ENCODE results near the gene FRMD4A.
A peak's percentile ranks its signal among the peaks of the same experiment; 100 is the strongest.

FRMD4A gene

GRCh38 chr10:13765641-13766341 is 564.9 kb downstream of the FRMD4A start:
- DNase-seq (ENCODE audit: insufficient read length, low spot score): no peak
- FAIRE-seq: no peak
- TF ChIP-seq POLR2AphosphoS5 (IDR thresholded peaks at IDR 0.05; ENCODE audit: low read depth, low read length) (no peak), SPI1 (IDR thresholded peaks at IDR 0.05; ENCODE audit: low read depth, low read length) (no peak), TAF1 (IDR thresholded peaks at IDR 0.05; ENCODE audit: low read depth, low read length) (no peak), POLR2A (IDR thresholded peaks at IDR 0.05; ENCODE audit: low read depth, low read length) (no peak), POU2F2 (IDR thresholded peaks at IDR 0.05; ENCODE audit: low read depth, low read length) (no peak), PAX5 (IDR thresholded peaks at IDR 0.05; ENCODE audit: insufficient read depth, low read length, severe bottlenecking) (no peak)

GRCh38 chr10:13761490-13762091 is 569.1 kb downstream of the FRMD4A start:
- DNase-seq (ENCODE audit: insufficient read length, low spot score) (no peak), FAIRE-seq (peak; percentile 71)
- TF ChIP-seq PAX5 (IDR thresholded peaks at IDR 0.05; ENCODE audit: insufficient read depth, low read length, severe bottlenecking): no peak
- no peak for TF ChIP-seq POLR2A (IDR thresholded peaks at IDR 0.05; ENCODE audit: low read depth, low read length)
- TF ChIP-seq POLR2AphosphoS5 (IDR thresholded peaks at IDR 0.05; ENCODE audit: low read depth, low read length): no peak
- no peak for TF ChIP-seq SPI1 (IDR thresholded peaks at IDR 0.05; ENCODE audit: low read depth, low read length)
- TF ChIP-seq TAF1 (IDR thresholded peaks at IDR 0.05; ENCODE audit: low read depth, low read length): no peak
- TF ChIP-seq POU2F2 (IDR thresholded peaks at IDR 0.05; ENCODE audit: low read depth, low read length): no peak

GRCh38 chr10:13759168-13759567 is 571.6 kb downstream of the FRMD4A start:
- FAIRE-seq: peak; percentile 87
- DNase-seq (ENCODE audit: insufficient read length, low spot score): no peak

GRCh38 chr10:13758756-13759155 is 572.0 kb downstream of the FRMD4A start:
- DNase-seq (ENCODE audit: insufficient read length, low spot score): no peak
- no peak for FAIRE-seq
- TF ChIP-seq POU2F2 (IDR thresholded peaks at IDR 0.05; ENCODE audit: low read depth, low read length) (no peak), POLR2A (IDR thresholded peaks at IDR 0.05; ENCODE audit: low read depth, low read length) (no peak), POLR2AphosphoS5 (IDR thresholded peaks at IDR 0.05; ENCODE audit: low read depth, low read length) (no peak), TAF1 (IDR thresholded peaks at IDR 0.05; ENCODE audit: low read depth, low read length) (no peak), SPI1 (IDR thresholded peaks at IDR 0.05; ENCODE audit: low read depth, low read length) (no peak), PAX5 (IDR thresholded peaks at IDR 0.05; ENCODE audit: insufficient read depth, low read length, severe bottlenecking) (no peak)

More at GRCh38 chr10:13759168-13759567, 571.6 kb downstream of the FRMD4A start:
- TF ChIP-seq POLR2AphosphoS5 (IDR thresholded peaks at IDR 0.05; ENCODE audit: low read depth, low read length): no peak
- TF ChIP-seq SPI1 (IDR thresholded peaks at IDR 0.05; ENCODE audit: low read depth, low read length): no peak

- no peak for TF ChIP-seq POU2F2 (IDR thresholded peaks at IDR 0.05; ENCODE audit: low read depth, low read length)
- TF ChIP-seq POLR2A (IDR thresholded peaks at IDR 0.05; ENCODE audit: low read depth, low read length): no peak
- TF ChIP-seq TAF1 (IDR thresholded peaks at IDR 0.05; ENCODE audit: low read depth, low read length): no peak
- no peak for TF ChIP-seq PAX5 (IDR thresholded peaks at IDR 0.05; ENCODE audit: insufficient read depth, low read length, severe bottlenecking)
- no peak for TF ChIP-seq POLR2AphosphoS5 (IDR thresholded peaks at IDR 0.05; ENCODE audit: low read depth, low read length)
- TF ChIP-seq SPI1 (IDR thresholded peaks at IDR 0.05; ENCODE audit: low read depth, low read length): no peak
- DNase-seq (ENCODE audit: insufficient read length, low spot score) (no peak), FAIRE-seq (peak; percentile 90)
These were observed 572.4 kb downstream of the FRMD4A start for GRCh38 chr10:13758312-13758711.

- no peak for TF ChIP-seq POLR2A (IDR thresholded peaks at IDR 0.05; ENCODE audit: low read depth, low read length)
- no peak for TF ChIP-seq SPI1 (IDR thresholded peaks at IDR 0.05; ENCODE audit: low read depth, low read length)
- no peak for TF ChIP-seq TAF1 (IDR thresholded peaks at IDR 0.05; ENCODE audit: low read depth, low read length)
- no peak for TF ChIP-seq PAX5 (IDR thresholded peaks at IDR 0.05; ENCODE audit: insufficient read depth, low read length, severe bottlenecking)
- no peak for TF ChIP-seq POU2F2 (IDR thresholded peaks at IDR 0.05; ENCODE audit: low read depth, low read length)
- TF ChIP-seq POLR2AphosphoS5 (IDR thresholded peaks at IDR 0.05; ENCODE audit: low read depth, low read length): no peak
- DNase-seq (ENCODE audit: insufficient read length, low spot score) (no peak), FAIRE-seq (no peak)
These were observed 576.4 kb downstream of the FRMD4A start for GRCh38 chr10:13754277-13754676.

GRCh38 chr10:13751191-13751764 is 579.4 kb downstream of the FRMD4A start:
- FAIRE-seq (no peak), DNase-seq (ENCODE audit: insufficient read length, low spot score) (no peak)
- TF ChIP-seq SPI1 (IDR thresholded peaks at IDR 0.05; ENCODE audit: low read depth, low read length): 0 out of 2 replicates have a peak, but pooled peaks have one; percentile 29
- TF ChIP-seq POU2F2 (IDR thresholded peaks at IDR 0.05; ENCODE audit: low read depth, low read length): no peak

- DNase-seq (ENCODE audit: insufficient read length, low spot score) (no peak), FAIRE-seq (peak; percentile 92)
- 0 out of 2 replicates have a peak, but pooled peaks have one; percentile 17 for TF ChIP-seq SPI1 (IDR thresholded peaks at IDR 0.05; ENCODE audit: low read depth, low read length)
- TF ChIP-seq PAX5 (IDR thresholded peaks at IDR 0.05; ENCODE audit: insufficient read depth, low read length, severe bottlenecking): no peak
These were observed 580.2 kb downstream of the FRMD4A start for GRCh38 chr10:13750299-13751190.

GRCh38 chr10:13745271-13745670 is 585.5 kb downstream of the FRMD4A start:
- FAIRE-seq (peak; percentile 23), DNase-seq (ENCODE audit: insufficient read length, low spot score) (no peak)
- TF ChIP-seq POU2F2 (IDR thresholded peaks at IDR 0.05; ENCODE audit: low read depth, low read length): no peak
- TF ChIP-seq PAX5 (IDR thresholded peaks at IDR 0.05; ENCODE audit: insufficient read depth, low read length, severe bottlenecking): no peak
- no peak for TF ChIP-seq SPI1 (IDR thresholded peaks at IDR 0.05; ENCODE audit: low read depth, low read length)
- no peak for TF ChIP-seq TAF1 (IDR thresholded peaks at IDR 0.05; ENCODE audit: low read depth, low read length)
- TF ChIP-seq POLR2A (IDR thresholded peaks at IDR 0.05; ENCODE audit: low read depth, low read length): no peak
- no peak for TF ChIP-seq POLR2AphosphoS5 (IDR thresholded peaks at IDR 0.05; ENCODE audit: low read depth, low read length)
